SK-N-SH (cell line): ENCODE results near the gene PARP14. TPM values are rescaled to one million over a fixed set of nuclear protein-coding genes. Genes with fewer than 3 reads are reported as not detected.

Experiments used
- CTCF ChIA-PET: fragments of 300-600, 350-600 bp; formaldehyde crosslinking; extraction: SDS; loops from one replicate; lab custom pipeline; 2021; lab: Yijun Ruan, JAX
- POLR2A ChIA-PET: fragments of 350-600 bp; sonication (Branson Sonifier 250); formaldehyde crosslinking; extraction: SDS; loops from one replicate; lab custom pipeline; 2020; ENCODE audit warnings: antibody characterized with exemption, inconsistent platforms; lab: Yijun Ruan, JAX
- DNase-seq: peaks from one replicate; pipeline ENCODE4 v3.0.0; 2012
- H2AFZ ChIP-seq: fragments of 200-600 bp; sonication (generic); 2 replicates; pipeline ENCODE4 v1.8.1; 2016; ENCODE audit warnings: antibody characterized with exemption, mild to moderate bottlenecking, low read depth
- H3F3A ChIP-seq: fragments of 200-600 bp; sonication (generic); replicated peaks from 2 replicates; pipeline ENCODE3; 2016; ENCODE audit warnings: antibody characterized with exemption, mild to moderate bottlenecking; ENCODE audit not compliant: insufficient read depth
- H3K27ac ChIP-seq, 2 experiments: fragments of 200-500 bp in 1 of 2; fragments of 200-600 bp in 1 of 2; sonication (Bioruptor generic) in 1 of 2; sonication (generic), shearing (Covaris generic) in 1 of 2; 2 replicates each; pipeline versions ENCODE4 v1.5.1 to v1.6.1; 2014 to 2016; ENCODE audit warnings: low read depth in 2 of 2, inconsistent platforms in 1 of 2, low read length in 1 of 2, mild to moderate bottlenecking in 1 of 2, mixed read lengths in 1 of 2
- H3K27me3 ChIP-seq: fragments of 200-600 bp; sonication (generic), shearing (Covaris generic); 2 replicates; pipeline ENCODE4 v1.6.1; 2016; ENCODE audit warnings: mixed run types; ENCODE audit not compliant: insufficient read depth
- H3K36me3 ChIP-seq, 2 experiments: fragments of 200-500 bp in 1 of 2; fragments of 200-600 bp in 1 of 2; sonication (Bioruptor generic) in 1 of 2; sonication (generic) in 1 of 2; replicated peaks in 1 of 2; 2 replicates each; pipeline versions ENCODE3 to v1.5.1; 2014 to 2016; ENCODE audit warnings: low read length in 1 of 2, mild to moderate bottlenecking in 1 of 2; ENCODE audit not compliant: insufficient read depth in 2 of 2, control insufficient read depth in 1 of 2
- H3K4me1 ChIP-seq, 2 experiments: fragments of 200-500 bp in 1 of 2; fragments of 200-600 bp in 1 of 2; sonication (Bioruptor generic) in 1 of 2; sonication (generic), shearing (Covaris generic) in 1 of 2; 2 replicates each; pipeline versions ENCODE4 v1.5.1 to v1.6.1; 2014 to 2016; ENCODE audit warnings: low read depth in 1 of 2, low read length in 1 of 2, mixed run types in 1 of 2; ENCODE audit not compliant: insufficient read depth in 2 of 2, control insufficient read depth in 1 of 2
- H3K4me2 ChIP-seq: fragments of 200-600 bp; sonication (generic), shearing (Covaris generic); 2 replicates; pipeline ENCODE4 v1.6.1; 2017; ENCODE audit warnings: mixed run types
- H3K4me3 ChIP-seq, 2 experiments: fragments of 200-500 bp in 1 of 2; fragments of 200-600 bp in 1 of 2; sonication (Bioruptor generic) in 1 of 2; sonication (generic), shearing (Covaris generic) in 1 of 2; 2 replicates each; pipeline versions ENCODE4 v1.5.1 to v1.8.1; 2014 to 2016; ENCODE audit warnings: low read depth in 2 of 2, inconsistent platforms in 1 of 2, low read length in 1 of 2, mild to moderate bottlenecking in 1 of 2, mixed read lengths in 1 of 2, moderate library complexity in 1 of 2
- H3K79me2 ChIP-seq: fragments of 200-600 bp; sonication (generic); 2 replicates; pipeline ENCODE4 v1.8.1; 2017; ENCODE audit warnings: mild to moderate bottlenecking; ENCODE audit not compliant: insufficient read depth
- H3K9ac ChIP-seq: fragments of 200-600 bp; sonication (generic); 2 replicates; pipeline ENCODE4 v1.6.1; 2017; ENCODE audit warnings: mixed run types
- H3K9me2 ChIP-seq: fragments of 200-600 bp; sonication (generic); 2 replicates; pipeline ENCODE4 v1.6.1; 2017; ENCODE audit warnings: mixed run types
- H3K9me3 ChIP-seq: fragments of 200-600 bp; sonication (generic); 2 replicates; pipeline ENCODE4 v1.6.1; 2017; ENCODE audit warnings: mixed run types, mild to moderate bottlenecking, moderate library complexity
- H4K20me1 ChIP-seq: fragments of 200-600 bp; sonication (generic); 2 replicates; pipeline ENCODE4 v1.6.1; 2017; ENCODE audit warnings: mild to moderate bottlenecking, mixed run types; ENCODE audit not compliant: insufficient read depth
- CHD2 ChIP-seq: fragments of 150-350 bp; IDR thresholded peaks from 2 replicates; pipeline ENCODE4 v1.6.1; 2018; ENCODE audit warnings: low read length; ENCODE audit not compliant: partially characterized antibody
- ELF1 ChIP-seq: IDR thresholded peaks from 2 replicates; pipeline ENCODE4 v1.4.0; 2012
- EP300 ChIP-seq, 2 experiments: IDR thresholded peaks; 2 replicates each; pipeline versions ENCODE4 v1.4.0 to v1.6.1; 2012; ENCODE audit warnings: borderline replicate concordance in 1 of 2, low read depth in 1 of 2, low read length in 1 of 2
- EZH2phosphoT487 ChIP-seq: fragments of 200-600 bp; sonication (generic); IDR thresholded peaks from 2 replicates; pipeline ENCODE4 v1.6.1; 2017; ENCODE audit warnings: low read depth, mixed run types, mild to moderate bottlenecking, antibody characterized with exemption, moderate library complexity, borderline replicate concordance
- FOXM1 ChIP-seq: IDR thresholded peaks from 2 replicates; pipeline ENCODE4 v1.4.0; 2012; ENCODE audit warnings: low read depth, mild to moderate bottlenecking
- GABPA ChIP-seq: IDR thresholded peaks from 2 replicates; pipeline ENCODE4 v1.4.0; 2012; ENCODE audit warnings: low read depth, mild to moderate bottlenecking
- GATA2 ChIP-seq: sonication (generic); formaldehyde crosslinking; IDR thresholded peaks from 2 replicates; pipeline ENCODE4 v1.5.0; 2020; ENCODE audit warnings: mild to moderate bottlenecking, missing genetic modification reagents
- IRF3 ChIP-seq: fragments of 150-350 bp; IDR thresholded peaks from 2 replicates; pipeline ENCODE4 v1.6.1; 2016; ENCODE audit warnings: mild to moderate bottlenecking, low read depth, low read length
- JUND ChIP-seq: IDR thresholded peaks from 2 replicates; pipeline ENCODE4 v1.4.0; 2012
- NFIC ChIP-seq: IDR thresholded peaks from 2 replicates; pipeline ENCODE4 v1.4.0; 2012; ENCODE audit warnings: borderline replicate concordance
- NRF1 ChIP-seq: IDR thresholded peaks from 2 replicates; pipeline ENCODE4 v1.6.1; 2012; ENCODE audit warnings: low read depth, mild to moderate bottlenecking, low read length
- PBX3 ChIP-seq: IDR thresholded peaks from 2 replicates; pipeline ENCODE4; 2012
- POLR2AphosphoS5 ChIP-seq: IDR thresholded peaks from 2 replicates; pipeline ENCODE4 v1.6.1; 2012; ENCODE audit warnings: low read depth, low read length
- RAD21 ChIP-seq: IDR thresholded peaks from 2 replicates; pipeline ENCODE4 v1.6.1; 2012; ENCODE audit warnings: mild to moderate bottlenecking, low read length
- RCOR1 ChIP-seq: fragments of 150-350 bp; IDR thresholded peaks from 2 replicates; pipeline ENCODE4 v1.6.1; 2017; ENCODE audit warnings: antibody characterized with exemption, low read length
- RXRA ChIP-seq: IDR thresholded peaks from 2 replicates; pipeline ENCODE4 v1.4.0; 2012; ENCODE audit warnings: low read depth, mild to moderate bottlenecking, borderline replicate concordance
- TCF12 ChIP-seq: IDR thresholded peaks from 2 replicates; pipeline ENCODE4 v1.4.0; 2012
- TEAD4 ChIP-seq: IDR thresholded peaks from 2 replicates; pipeline ENCODE4 v1.4.0; 2012; ENCODE audit warnings: mild to moderate bottlenecking, borderline replicate concordance; ENCODE audit not compliant: insufficient read depth
- USF1 ChIP-seq: IDR thresholded peaks from 2 replicates; pipeline ENCODE4 v1.4.0; 2012; ENCODE audit warnings: low read depth, borderline replicate concordance
- YY1 ChIP-seq: IDR thresholded peaks from 2 replicates; pipeline ENCODE4 v1.4.0; 2012; ENCODE audit warnings: low read depth, mild to moderate bottlenecking
- WGBS: methylation state at CpG from one replicate; pipeline ENCODE4 v1.1.6; 2017; ENCODE audit warnings: low lambda C conversion rate; 5-methylcytosine and 5-hydroxymethylcytosine counted together
- polyA plus RNA-seq, 3 experiments: library from polyadenylated mRNA; depleted of rRNA; stranded (reverse); fragments of >200 nt; gene quantifications; 2 replicates each; pipeline ENCODE4 v1.2.3, GENCODE V29; 2012

Gene PARP14
- polyA plus RNA-seq, 1 of the 3 experiments (the other 2 are of a cell fraction): 9.2 TPM

- Histone ChIP-seq H3K27me3 (no peaks in the 10 kb centered on the region), H3F3A (no peaks in the 10 kb centered on the region), H3K4me1 (peaks cover 0 to 6% of the 10 kb centered on the region in 2 experiments; a peak in 2 of 4 replicates), H3K9me2 (no peaks in the 10 kb centered on the region), H3K4me3 (no peak overlapping the region), H2AFZ (no peak overlapping the region), H3K27ac (no peak overlapping the region), H3K4me2 (no peak overlapping the region), H4K20me1 (no peaks in the 10 kb centered on the region), H3K9me3 (no peaks in the 10 kb centered on the region), H3K9ac (no peak overlapping the region), H3K79me2 (no peaks in the 10 kb centered on the region), H3K36me3 (peaks cover 5 to 19% of the 10 kb centered on the region in 2 experiments)
- DNase-seq: no peak
- TF ChIP-seq ELF1: no peak
- no peak for TF ChIP-seq CHD2
- no peak for TF ChIP-seq IRF3
- TF ChIP-seq JUND: no peak
- TF ChIP-seq GABPA: no peak
- TF ChIP-seq RCOR1: no peak
- TF ChIP-seq RAD21: no peak
- TF ChIP-seq EP300 (IDR thresholded peaks at IDR 0.05; ENCODE audit: borderline replicate concordance in 1 of 2, low read depth in 1 of 2, low read length in 1 of 2): no peak
- no peak for TF ChIP-seq POLR2AphosphoS5
- TF ChIP-seq GATA2 (CRISPR knock-in tag): no peak
- no peak for TF ChIP-seq TEAD4
- TF ChIP-seq NRF1: no peak
- TF ChIP-seq RXRA: no peak
- no peak for TF ChIP-seq TCF12
- TF ChIP-seq PBX3: no peak
- no peak for TF ChIP-seq FOXM1
- TF ChIP-seq USF1: no peak
- POLR2A ChIA-PET: no interaction called here
- CTCF ChIA-PET: no interaction called here
- WGBS: 96% methylated on average over 20 of the region's 20 CpGs
Observed at GRCh38 chr3:122725106-122725505, 44.5 kb downstream of the PARP14 start.

GRCh38 chr3:122727294-122727693 is 46.7 kb downstream of the PARP14 start:
- WGBS: 98% methylated on average over 3 of the region's 3 CpGs
- Histone ChIP-seq H3K4me1 (peaks cover 0 to 6% of the 10 kb centered on the region in 2 experiments; a peak in 2 of 4 replicates), H3K9ac (no peak overlapping the region), H3K9me2 (no peaks in the 10 kb centered on the region), H3K4me2 (no peak overlapping the region)
- no peak for DNase-seq
- POLR2A ChIA-PET: no interaction called here
- TF ChIP-seq EZH2phosphoT487 (no peak), NFIC (no peak), GABPA (no peak), NRF1 (no peak), YY1 (no peak), EP300 (IDR thresholded peaks at IDR 0.05; ENCODE audit: borderline replicate concordance in 1 of 2, low read depth in 1 of 2, low read length in 1 of 2) (no peak)
- TF ChIP-seq, all 33 proteins: peak for 0
- Histone ChIP-seq H3K36me3 (peaks cover 2 to 16% of the 10 kb centered on the region in 2 experiments), H3K79me2 (no peaks in the 10 kb centered on the region), H3F3A (no peaks in the 10 kb centered on the region), H3K27me3 (no peaks in the 10 kb centered on the region), H4K20me1 (no peaks in the 10 kb centered on the region), H3K9me3 (no peaks in the 10 kb centered on the region), H2AFZ (no peak overlapping the region), H3K4me3 (no peak overlapping the region), H3K27ac (peak overlapping the region in 1 of 2 experiments; percentile 28; a peak in 1 of 4 replicates)
- CTCF ChIA-PET: no interaction called here
